BLaER1 treated with 17β-estradiol and CSF1 and Interleukin-3, amounts not matched to agents 10 nM and 100 nM (cell line): Measurements from ENCODE around the gene C11orf68.

ENCODE experiments used
- H3K27ac ChIP-seq, 11 experiments: shearing (Covaris generic); formaldehyde crosslinking; 2 replicates each; pipeline ENCODE4 v1.8.1; 2022
- H3K27me3 ChIP-seq, 11 experiments: shearing (Covaris generic); formaldehyde crosslinking; 2 replicates each; pipeline ENCODE4 v1.8.1; 2022
- H3K36me3 ChIP-seq, 11 experiments: shearing (Covaris generic); formaldehyde crosslinking; 2 replicates each; pipeline ENCODE4 v1.8.1; 2022
- H3K4me1 ChIP-seq, 10 experiments: shearing (Covaris generic); formaldehyde crosslinking; 2 replicates each; pipeline ENCODE4 v1.8.1; 2022
- H3K4me2 ChIP-seq, 11 experiments: shearing (Covaris generic); formaldehyde crosslinking; 2 replicates each; pipeline ENCODE4 v1.8.1; 2022
- H3K4me3 ChIP-seq, 10 experiments: shearing (Covaris generic); formaldehyde crosslinking; 2 replicates each; pipeline ENCODE4 v1.8.1; 2022
- H3K9ac ChIP-seq, 11 experiments: shearing (Covaris generic); formaldehyde crosslinking; 2 replicates each; pipeline ENCODE4 v1.8.1; 2022
- H3K9me3 ChIP-seq, 11 experiments: shearing (Covaris generic); formaldehyde crosslinking; replicated peaks in 1 of 11; 2 replicates each; pipeline ENCODE4 v1.8.1; 2022
- H4K20me1 ChIP-seq, 11 experiments: shearing (Covaris generic); formaldehyde crosslinking; 2 replicates each; pipeline ENCODE4 v1.8.1; 2022
- Cebpa-rat ChIP-seq, 11 experiments: shearing (Covaris generic); IDR thresholded peaks; 2 replicates each; pipeline ENCODE4 v1.8.1; 2022

Gene C11orf68

DNA sequence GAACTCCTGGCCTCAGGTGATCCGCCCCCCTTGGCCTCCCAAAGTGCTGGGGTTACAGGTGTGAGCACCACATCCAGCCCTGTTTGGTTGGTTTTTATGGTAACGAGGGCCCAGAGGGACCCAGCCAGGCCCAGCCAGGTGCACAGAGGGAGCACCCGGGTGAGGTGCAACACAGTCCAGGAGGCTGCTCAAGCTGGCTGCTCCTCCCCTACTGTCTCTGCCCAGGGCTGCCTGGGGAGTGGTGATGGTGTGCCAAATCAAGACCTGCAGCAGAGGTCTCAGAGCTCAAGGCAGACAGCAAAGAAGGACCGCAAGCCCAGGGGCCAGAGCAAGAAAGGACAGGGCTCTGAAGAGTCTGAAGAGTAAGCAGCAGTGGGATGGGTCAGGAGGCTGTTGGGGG, 27.8 kb upstream of the C11orf68 start:
- Histone ChIP-seq H3K9me3 (no peaks in the 10 kb centered on the region), H3K9ac (no peak overlapping the region), H3K27ac (no peak overlapping the region), H3K27me3 (no peaks in the 10 kb centered on the region), H3K36me3 (no peaks in the 10 kb centered on the region), H3K4me2 (no peak overlapping the region), H3K4me3 (no peak overlapping the region), H3K4me1 (peaks cover 0 to 18% (median 5%) of the 10 kb centered on the region in 10 experiments; a peak in 12 of 20 replicates), H4K20me1 (no peaks in the 10 kb centered on the region)
- TF ChIP-seq Cebpa-rat (IDR thresholded peaks at IDR 0.05): no peak

GRCh38 chr11:65945941-65946558, 27.2 kb upstream of the C11orf68 start:
- H3K4me2 ChIP-seq: no peak overlapping the region
- no peaks in the 10 kb centered on the region for H3K9me3 ChIP-seq
- no peak overlapping the region for H3K27ac ChIP-seq
- no peak overlapping the region for H3K4me3 ChIP-seq
- no peaks in the 10 kb centered on the region for H4K20me1 ChIP-seq
- peaks cover 0 to 22% (median 10%) of the 10 kb centered on the region in 10 experiments; a peak in 12 of 20 replicates for H3K4me1 ChIP-seq
- no peak for TF ChIP-seq Cebpa-rat (IDR thresholded peaks at IDR 0.05)
- 0 out of 22 replicates have a peak overlapping the region, but pooled peaks of 1 of the 11 experiments have one; percentile 11 for H3K9ac ChIP-seq
- H3K27me3 ChIP-seq: no peaks in the 10 kb centered on the region
- no peaks in the 10 kb centered on the region for H3K36me3 ChIP-seq

DNA sequence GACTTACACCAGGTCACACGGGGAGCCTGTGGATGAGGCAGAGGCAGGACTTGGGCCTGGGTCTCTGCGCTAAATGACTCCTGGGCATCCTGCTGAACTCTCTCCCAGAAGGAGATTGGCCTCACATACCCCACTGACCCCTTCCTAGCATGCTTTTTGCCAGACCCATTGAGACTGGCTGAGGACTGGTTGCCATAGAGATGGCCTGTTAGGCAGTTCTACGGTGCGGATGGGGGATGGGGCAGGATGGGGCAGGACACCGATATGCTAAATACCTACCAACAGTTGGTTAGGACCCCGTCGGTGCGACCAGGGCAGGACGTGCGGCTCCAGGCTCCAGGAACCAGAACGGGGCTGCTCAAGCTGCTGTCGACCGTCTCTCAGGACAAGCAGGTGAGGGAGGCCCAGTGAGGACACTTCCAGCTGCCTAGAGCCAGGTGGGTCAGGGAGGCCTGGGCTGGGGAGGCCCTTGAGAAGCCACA, 26.6 kb upstream of the C11orf68 start, which contains the start of gene TSGA10IP:
TSGA10IP (plus strand) TSS at position 51 of the 482 bp plus-strand sequence; CDS start at position 247, 196 bp downstream.
- Histone ChIP-seq H3K9ac (peak within 1 kb of the TSS in 1 of 11 experiments; percentile 11; a peak in 2 of 22 replicates), H3K27me3 (no peaks in the 10 kb centered on the region), H3K4me3 (no peak within 1 kb of the TSS), H3K27ac (no peak within 1 kb of the TSS), H4K20me1 (no peaks in the 10 kb centered on the region), H3K4me1 (peaks cover 0 to 27% (median 13%) of the 10 kb centered on the region in 10 experiments; a peak in 12 of 20 replicates), H3K36me3 (no peaks in the 10 kb centered on the region), H3K9me3 (no peaks in the 10 kb centered on the region), H3K4me2 (no peak within 1 kb of the TSS)
- no peak for TF ChIP-seq Cebpa-rat (IDR thresholded peaks at IDR 0.05)

DNA sequence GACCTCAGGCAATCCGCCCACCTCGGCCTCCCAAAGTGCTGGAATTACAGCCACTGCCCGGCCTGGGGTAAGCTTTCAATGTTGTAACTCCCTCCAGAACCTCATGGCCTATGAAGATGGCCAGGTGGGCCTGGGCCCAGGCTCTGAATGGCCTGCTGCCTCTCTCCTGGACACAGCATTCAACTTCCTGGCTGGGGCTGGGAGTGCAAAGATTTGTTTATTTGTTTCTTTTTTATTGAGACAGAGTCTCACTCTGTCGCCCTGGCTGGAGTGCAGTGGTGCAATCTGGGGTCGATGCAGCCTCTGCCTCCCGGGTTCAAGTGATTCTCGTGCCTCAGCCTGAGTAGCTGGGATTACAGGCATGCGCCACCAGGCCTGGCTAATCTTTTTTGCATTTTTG, 25.9 kb upstream of the C11orf68 start:
- Histone ChIP-seq H3K9ac (no peak overlapping the region; a peak in 1 of 22 replicates), H3K27ac (no peak overlapping the region), H3K27me3 (no peaks in the 10 kb centered on the region), H4K20me1 (no peaks in the 10 kb centered on the region), H3K4me2 (no peak overlapping the region), H3K9me3 (no peaks in the 10 kb centered on the region), H3K36me3 (no peaks in the 10 kb centered on the region), H3K4me1 (peaks cover 0 to 34% (median 13%) of the 10 kb centered on the region in 10 experiments; a peak in 12 of 20 replicates), H3K4me3 (no peak overlapping the region)
- no peak for TF ChIP-seq Cebpa-rat (IDR thresholded peaks at IDR 0.05)

DNA sequence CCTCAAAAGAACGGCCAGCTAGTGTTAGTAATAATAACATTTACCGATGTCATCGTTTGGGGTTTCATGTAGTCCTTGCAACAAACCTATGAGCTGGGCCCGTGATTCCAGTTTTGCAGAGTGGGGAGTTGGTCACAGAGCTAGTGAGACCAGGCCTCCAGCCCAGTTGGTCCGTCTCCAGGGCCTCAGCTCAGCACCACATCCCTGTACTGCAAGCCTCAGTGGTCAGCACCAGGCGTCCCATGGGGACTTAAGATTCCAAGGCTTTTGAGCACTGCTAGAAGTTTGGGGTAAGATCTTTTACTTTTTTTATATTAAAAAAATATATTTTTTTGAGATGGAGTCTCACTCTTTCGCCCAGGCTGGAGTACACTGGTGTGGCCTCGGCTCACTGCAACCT, 25.3 kb upstream of the C11orf68 start:
- Histone ChIP-seq H4K20me1 (no peaks in the 10 kb centered on the region), H3K9ac (no peak overlapping the region; a peak in 1 of 22 replicates), H3K27ac (no peak overlapping the region), H3K27me3 (no peaks in the 10 kb centered on the region), H3K36me3 (no peaks in the 10 kb centered on the region), H3K4me2 (no peak overlapping the region), H3K9me3 (no peaks in the 10 kb centered on the region), H3K4me1 (peaks cover under 1 to 40% (median 13%) of the 10 kb centered on the region in 10 experiments; a peak in 17 of 20 replicates), H3K4me3 (no peak overlapping the region)
- TF ChIP-seq Cebpa-rat (IDR thresholded peaks at IDR 0.05): no peak

DNA sequence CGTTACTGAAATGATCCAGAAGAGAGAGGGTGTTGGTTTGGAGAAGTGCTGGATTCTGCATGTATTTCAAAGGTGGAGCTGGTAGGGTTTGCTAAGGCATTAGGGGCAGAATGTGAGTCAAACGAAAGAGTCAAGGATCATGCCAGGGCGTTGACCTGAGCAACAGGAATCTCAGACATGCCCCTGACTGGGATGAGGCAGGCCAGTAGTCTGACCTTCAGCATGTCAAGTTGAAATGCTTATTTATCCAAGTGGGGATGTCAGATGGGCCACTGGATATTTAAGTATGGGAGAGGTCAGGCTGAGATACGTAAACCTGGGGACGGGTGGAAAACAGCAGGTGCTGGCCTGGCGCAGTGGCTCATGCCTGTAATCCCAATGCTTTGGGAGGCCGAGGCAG, 23.7 kb upstream of the C11orf68 start:
- H3K4me3 ChIP-seq: no peak overlapping the region
- no peak for TF ChIP-seq Cebpa-rat (IDR thresholded peaks at IDR 0.05)
- no peak overlapping the region for H3K9ac ChIP-seq
- no peaks in the 10 kb centered on the region for H4K20me1 ChIP-seq
- H3K4me1 ChIP-seq: peaks cover 7 to 52% (median 21%) of the 10 kb centered on the region in 10 experiments; a peak in 19 of 20 replicates
- no peaks in the 10 kb centered on the region for H3K36me3 ChIP-seq
- no peaks in the 10 kb centered on the region for H3K9me3 ChIP-seq
- peak overlapping the region in 3 of 11 experiments; percentile 78 to 88 (median 83); a peak in 6 of 22 replicates for H3K4me2 ChIP-seq
- H3K27ac ChIP-seq: peak overlapping the region in 3 of 11 experiments; percentile 66 to 76 (median 72); a peak in 3 of 22 replicates
- no peaks in the 10 kb centered on the region for H3K27me3 ChIP-seq

DNA sequence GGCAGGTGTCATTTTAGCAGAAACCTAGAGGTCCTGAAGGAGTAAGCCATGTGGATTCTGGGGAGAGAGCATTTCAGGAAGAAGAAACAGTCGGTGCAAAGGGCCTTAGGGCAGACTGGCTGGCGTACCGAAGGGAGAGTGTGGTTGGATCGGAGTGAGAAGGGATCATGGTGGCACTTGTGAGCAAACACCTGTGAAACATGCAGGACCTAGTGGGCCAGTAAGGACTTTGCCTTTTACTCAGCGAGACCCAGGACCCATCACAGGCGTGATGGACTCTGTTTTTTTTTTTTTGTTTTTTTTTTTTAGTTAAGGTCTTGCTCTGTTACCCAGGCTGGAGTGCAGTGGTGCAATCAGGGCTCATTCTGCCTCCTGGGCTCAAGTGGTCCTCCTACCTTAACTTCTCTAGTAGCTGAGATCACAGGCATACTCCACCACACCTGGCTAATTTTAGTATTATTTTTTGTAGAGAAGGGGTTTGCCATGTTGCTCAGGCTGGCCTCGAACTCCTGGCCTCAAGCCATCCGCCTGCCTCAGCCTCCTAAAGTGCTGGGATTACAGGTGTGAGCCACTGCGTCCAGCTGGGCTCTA, 23.0 kb upstream of the C11orf68 start:
- peak overlapping the region in 6 of 11 experiments; percentile 22 to 76 (median 69); a peak in 10 of 22 replicates for H3K27ac ChIP-seq

DNA sequence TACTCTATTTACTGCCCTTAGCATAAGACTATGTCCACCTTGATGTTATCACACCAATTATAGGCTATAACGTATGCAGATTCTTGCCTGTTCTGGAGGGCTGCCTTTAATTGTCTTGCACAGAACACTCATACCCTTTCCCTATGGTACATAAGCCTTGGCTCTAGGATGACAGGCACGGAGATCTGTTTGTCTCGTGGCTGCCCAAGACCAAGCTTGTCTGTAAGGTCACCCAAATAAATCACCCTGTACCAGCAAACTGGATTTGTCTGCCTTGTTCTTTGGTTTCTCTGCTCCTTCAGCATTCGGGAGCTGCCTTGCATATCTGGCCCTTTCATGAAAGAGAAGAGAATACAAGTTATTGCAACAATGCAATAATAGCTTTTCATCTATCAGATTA, 18.9 kb upstream of the C11orf68 start:
- no peak overlapping the region for H3K9ac ChIP-seq
- 0 out of 22 replicates have a peak overlapping the region, but pooled peaks of 1 of the 11 experiments have one; percentile 29 for H3K4me2 ChIP-seq
- peaks cover 7 to 46% (median 21%) of the 10 kb centered on the region in 10 experiments; a peak in 19 of 20 replicates for H3K4me1 ChIP-seq
- no peaks in the 10 kb centered on the region for H3K9me3 ChIP-seq
- no peaks in the 10 kb centered on the region for H3K36me3 ChIP-seq
- TF ChIP-seq Cebpa-rat (IDR thresholded peaks at IDR 0.05): no peak
- no peak overlapping the region for H3K27ac ChIP-seq
- H4K20me1 ChIP-seq: no peaks in the 10 kb centered on the region
- H3K4me3 ChIP-seq: no peak overlapping the region
- no peaks in the 10 kb centered on the region for H3K27me3 ChIP-seq

More for the DNA sequence above, 23.0 kb upstream of the C11orf68 start:
- Histone ChIP-seq H3K9me3 (no peaks in the 10 kb centered on the region), H3K36me3 (no peaks in the 10 kb centered on the region), H3K4me2 (peak overlapping the region in 6 of 11 experiments; percentile 8 to 88 (median 73); a peak in 11 of 22 replicates), H4K20me1 (no peaks in the 10 kb centered on the region), H3K27me3 (no peaks in the 10 kb centered on the region), H3K9ac (peak overlapping the region in 4 of 11 experiments; percentile 13 to 61 (median 48); a peak in 6 of 22 replicates), H3K4me1 (peaks cover 7 to 52% (median 21%) of the 10 kb centered on the region in 10 experiments; a peak in 19 of 20 replicates), H3K4me3 (no peak overlapping the region; a peak in 1 of 20 replicates)
- TF ChIP-seq Cebpa-rat (IDR thresholded peaks at IDR 0.05): no peak

- no peaks in the 10 kb centered on the region for H3K27me3 ChIP-seq
- H3K36me3 ChIP-seq: no peaks in the 10 kb centered on the region
- no peaks in the 10 kb centered on the region for H3K9me3 ChIP-seq
- no peak overlapping the region for H3K4me3 ChIP-seq
- peaks cover 10 to 30% (median 24%) of the 10 kb centered on the region in 10 experiments for H3K4me1 ChIP-seq
- H3K27ac ChIP-seq: no peak overlapping the region
- H3K4me2 ChIP-seq: no peak overlapping the region
- H3K9ac ChIP-seq: no peak overlapping the region
- no peak for TF ChIP-seq Cebpa-rat (IDR thresholded peaks at IDR 0.05)
- H4K20me1 ChIP-seq: no peaks in the 10 kb centered on the region
Measured at GRCh38 chr11:65934014-65934413, 15.2 kb upstream of the C11orf68 start.
